GM12892 (cell line): ENCODE measurements around the gene CHKA.
A peak's percentile ranks its signal among the peaks of the same experiment; 100 is the strongest.

Experiments used
- POLR2A ChIP-seq: IDR thresholded peaks from 2 replicates; pipeline ENCODE4 v1.6.1; 2011; ENCODE audit warnings: low read depth, low read length, control low read depth
- POLR2AphosphoS5 ChIP-seq: IDR thresholded peaks from 2 replicates; pipeline ENCODE4 v1.6.1; 2011; ENCODE audit warnings: low read depth, low read length, control low read depth
- TAF1 ChIP-seq: IDR thresholded peaks from 2 replicates; pipeline ENCODE4 v1.6.1; 2011; ENCODE audit warnings: low read depth, mild to moderate bottlenecking, control low read depth, low read length, borderline replicate concordance

DNA sequence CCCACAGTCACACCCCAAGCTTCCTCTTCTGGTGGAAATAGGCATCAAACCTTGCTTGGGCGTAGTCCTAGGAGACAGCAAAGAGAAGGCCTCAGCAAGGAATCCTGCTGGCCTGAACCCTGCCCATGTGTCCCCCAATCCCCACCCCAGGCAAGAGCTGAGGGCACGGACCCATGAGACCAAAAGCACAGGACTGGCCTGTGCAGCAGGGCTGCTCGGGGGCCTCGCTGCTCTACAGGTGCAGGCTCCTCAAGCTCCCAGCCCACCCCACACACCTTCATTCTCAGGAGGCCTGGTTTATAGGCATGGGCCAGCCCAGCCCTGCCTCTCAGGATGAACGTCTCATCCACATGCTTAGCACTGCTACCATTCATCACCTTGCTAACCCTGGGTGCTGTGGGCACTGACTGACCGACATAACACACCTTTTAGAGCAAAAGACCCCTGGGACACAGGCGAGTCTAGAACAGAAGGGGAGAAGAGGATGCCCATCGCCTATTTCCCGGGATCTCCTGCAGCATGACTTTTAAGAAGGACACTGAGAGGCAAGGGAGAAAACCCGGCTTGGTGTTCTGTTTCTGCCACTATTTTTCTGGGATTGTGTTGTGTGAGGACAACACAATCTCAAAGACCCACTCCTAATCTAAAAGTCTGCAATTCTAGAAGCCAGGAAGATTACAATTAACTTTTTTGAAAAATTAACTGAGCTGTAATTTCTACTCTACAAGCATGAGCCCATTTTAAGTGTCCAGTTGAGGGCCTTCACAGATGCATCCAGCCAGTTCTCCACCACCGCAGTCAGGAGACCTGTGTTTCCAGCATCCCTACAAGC is 67.0 kb downstream of the CHKA start:
- TF ChIP-seq POLR2A (peak; percentile 48; the same call in 1 of the 2 replicates), POLR2AphosphoS5 (peak; percentile 43; the same call in 1 of the 2 replicates), TAF1 (no peak)
